ENCODE measurements around the gene HNRNPUL1.
"Not testable (repeated sequence)": the region's sequence is repeated elsewhere in the genome, so short reads cannot be mapped to it uniquely, and the experiment has no call there.

The HNRNPUL1 gene

GRCh38 chr19:41324231-41324702 is 60.1 kb downstream of the HNRNPUL1 start:
- no peak for DNase-seq (ENCODE audit: extremely low read depth in 1 of 2, low read depth in 1 of 2)

- DNase-seq (ENCODE audit: extremely low read depth in 1 of 2, low read depth in 1 of 2): no peak
Measured at GRCh38 chr19:41324921-41325639, 60.9 kb downstream of the HNRNPUL1 start.

- no peak for DNase-seq (ENCODE audit: extremely low read depth in 1 of 2, low read depth in 1 of 2)
Measured at GRCh38 chr19:41325640-41325946, 61.4 kb downstream of the HNRNPUL1 start.

GRCh38 chr19:41325947-41326706 is 62.0 kb downstream of the HNRNPUL1 start:
- no peak for DNase-seq (ENCODE audit: extremely low read depth in 1 of 2, low read depth in 1 of 2)

- no peak for DNase-seq (ENCODE audit: extremely low read depth in 1 of 2, low read depth in 1 of 2)
Measured at GRCh38 chr19:41327076-41327575, 63.0 kb downstream of the HNRNPUL1 start.

GRCh38 chr19:41327576-41328156 is 63.5 kb downstream of the HNRNPUL1 start:
- DNase-seq (ENCODE audit: extremely low read depth in 1 of 2, low read depth in 1 of 2): peak; percentile 67 to 92

GRCh38 chr19:41328157-41328841 is 64.1 kb downstream of the HNRNPUL1 start:
- peak in 1 of 2 donors; percentile 23 for DNase-seq (ENCODE audit: extremely low read depth in 1 of 2, low read depth in 1 of 2)

- no peak for DNase-seq (ENCODE audit: extremely low read depth in 1 of 2, low read depth in 1 of 2)
Measured at GRCh38 chr19:41328842-41329225, 64.7 kb downstream of the HNRNPUL1 start.

GRCh38 chr19:41330481-41330880 is 66.3 kb downstream of the HNRNPUL1 start:
- no peak for DNase-seq (ENCODE audit: extremely low read depth in 1 of 2, low read depth in 1 of 2)

GRCh38 chr19:41330946-41331678 is 66.9 kb downstream of the HNRNPUL1 start:
- no peak for DNase-seq (ENCODE audit: extremely low read depth in 1 of 2, low read depth in 1 of 2)

GRCh38 chr19:41332000-41332399 is 67.8 kb downstream of the HNRNPUL1 start:
- DNase-seq (ENCODE audit: extremely low read depth in 1 of 2, low read depth in 1 of 2): no peak

- no peak for DNase-seq (ENCODE audit: extremely low read depth in 1 of 2, low read depth in 1 of 2)
Measured at GRCh38 chr19:41332468-41332867, 68.3 kb downstream of the HNRNPUL1 start.

GRCh38 chr19:41334793-41335192 is 70.6 kb downstream of the HNRNPUL1 start:
- DNase-seq (ENCODE audit: extremely low read depth in 1 of 2, low read depth in 1 of 2): no peak

- DNase-seq (ENCODE audit: extremely low read depth in 1 of 2, low read depth in 1 of 2): no peak
Measured at GRCh38 chr19:41335467-41335866, 71.3 kb downstream of the HNRNPUL1 start.

GRCh38 chr19:41339936-41340335 is 75.8 kb downstream of the HNRNPUL1 start:
- DNase-seq (ENCODE audit: extremely low read depth in 1 of 2, low read depth in 1 of 2): no peak

- no peak for DNase-seq (ENCODE audit: extremely low read depth in 1 of 2, low read depth in 1 of 2)
Measured at GRCh38 chr19:41341669-41342490, 77.7 kb downstream of the HNRNPUL1 start.

GRCh38 chr19:41344162-41344561 is 80.0 kb downstream of the HNRNPUL1 start:
- DNase-seq (ENCODE audit: extremely low read depth in 1 of 2, low read depth in 1 of 2): no peak

GRCh38 chr19:41346916-41347315 is 82.7 kb downstream of the HNRNPUL1 start:
- DNase-seq (ENCODE audit: extremely low read depth in 1 of 2, low read depth in 1 of 2): not testable (repeated sequence)

GRCh38 chr19:41350735-41351338 is 86.7 kb downstream of the HNRNPUL1 start:
- no peak for DNase-seq (ENCODE audit: extremely low read depth in 1 of 2, low read depth in 1 of 2)
